Stomach (tissue), 9 donors: ENCODE measurements around the gene PFKM. TPM values are rescaled to one million over a fixed set of nuclear protein-coding genes. Genes with fewer than 3 reads are reported as not detected.
"Not testable (repeated sequence)": the region's sequence is repeated elsewhere in the genome, so short reads cannot be mapped to it uniquely, and the experiment has no call there.

ENCODE experiments used
- DNase-seq, 2 donors: peaks; one replicate each; pipeline versions ENCODE4 v3.0.0 to v3.0.0-alpha.2; 2013 to 2019
- H3K27ac ChIP-seq, 5 donors: fragments of 200-600 bp in 4 of 5; sonication (generic) in 4 of 5; one replicate each; pipeline ENCODE4 v1.5.1; 2013 to 2019; ENCODE audit warnings: mild to moderate bottlenecking in 1 of 5, moderate library complexity in 1 of 5
- H3K27me3 ChIP-seq, 3 donors: fragments of 200-600 bp; sonication (generic); one replicate each; pipeline ENCODE4 v1.5.1; 2017 to 2019; ENCODE audit warnings: mixed run types in 1 of 3
- H3K36me3 ChIP-seq, 4 donors: fragments of 200-600 bp; sonication (generic); 1 replicate in 3 of 4; 2 replicates in 1 of 4; pipeline ENCODE4 v1.5.1; 2016 to 2019
- H3K4me1 ChIP-seq, 4 donors: fragments of 200-600 bp; sonication (generic); one replicate each; pipeline ENCODE4 v1.5.1; 2016 to 2019
- H3K4me3 ChIP-seq, 4 donors: fragments of 200-600 bp; sonication (generic) in 3 of 4; one replicate each; pipeline ENCODE4 v1.5.1; 2016 to 2019; ENCODE audit warnings: mild to moderate bottlenecking in 1 of 4
- H3K9me3 ChIP-seq, 4 donors: fragments of 200-600 bp; sonication (generic); one replicate each; pipeline ENCODE4 v1.5.1; 2016 to 2019
- CTCF ChIP-seq, 7 experiments: fragments of 450-650 bp in 4 of 7; fragments of 200-600 bp in 3 of 7; sonication (generic) in 3 of 7; IDR thresholded peaks; one replicate each; pipeline ENCODE4 v1.5.1; 2016 to 2019; ENCODE audit warnings: antibody characterized with exemption in 7 of 7, control low read depth in 2 of 7, mild to moderate bottlenecking in 1 of 7
- EP300 ChIP-seq: sonication (generic); formaldehyde crosslinking; IDR thresholded peaks from one replicate; pipeline ENCODE4 v1.6.1; 2017; ENCODE audit warnings: antibody characterized with exemption
- POLR2A ChIP-seq, 4 donors: fragments of 450-650 bp; IDR thresholded peaks; one replicate each; pipeline ENCODE4 v1.6.1; 2016; ENCODE audit warnings: antibody characterized with exemption in 4 of 4, control low read depth in 2 of 4, mild to moderate bottlenecking in 1 of 4, moderate library complexity in 1 of 4
- POLR2AphosphoS5 ChIP-seq, 3 donors: sonication (generic); formaldehyde crosslinking; IDR thresholded peaks; one replicate each; pipeline ENCODE4 v1.6.1; 2016; ENCODE audit warnings: antibody characterized with exemption in 3 of 3
- WGBS, 5 donors: extraction: QIAGEN DNeasy Blood & Tissue Kit in 3 of 5; methylation state at CpG; one replicate each; pipeline versions ENCODE4 v1.1.5 to v1.1.7; 2013 to 2018; 5-methylcytosine and 5-hydroxymethylcytosine counted together
- intact Hi-C: fragments of 100-400 bp; cut with DNase I; formaldehyde crosslinking; loops from one replicate; pipeline ENCODE4 v1.15.1; 2023; ENCODE audit warnings: low total_unique reads
- polyA plus RNA-seq, 3 donors: library from polyadenylated mRNA; stranded (reverse); fragments of 200-250 nt; gene quantifications; one replicate each; pipeline ENCODE4 v1.2.3, GENCODE V29; 2013
- total RNA-seq, 5 donors: library from RNA; depleted of rRNA; stranded (reverse); fragments of >200 nt; gene quantifications; one replicate each; pipeline versions ENCODE4 v1.1.0 to v1.2.3, GENCODE V29; 2014 to 2016
- donor health status: healthy with polysubstance abuse.
- donor health status: Bipolar disorder and iron deficiency.
- donor health status: healthy.

Gene PFKM
- total and polyA plus RNA-seq, 8 donors, result 9.3 to 57.1 (median 17.7) TPM

- Histone ChIP-seq H3K27ac (peak within 1 kb of the TSS; percentile 81 to 93 (median 91)), H3K27me3 (no peaks in the 10 kb centered on the region), H3K4me3 (peak within 1 kb of the TSS; percentile 75 to 99 (median 91)), H3K4me1 (peaks cover 17 to 41% (median 22%) of the 10 kb centered on the region in 4 donors), H3K9me3 (no peaks in the 10 kb centered on the region), H3K36me3 (peaks cover 0 to 3% (median 0%) of the 10 kb centered on the region in 4 donors)
- intact Hi-C loops, result loop anchor here (10.0 kb wide), 1 partner anchor 59 kb away; no protein-coding TSS in a partner anchor
- WGBS, 5 donors, result 0 to 1% (median 0%) methylated on average over 33 to 53 of the region's 53 CpGs
- no peak for TF ChIP-seq POLR2A (IDR thresholded peaks at IDR 0.05)
- TF ChIP-seq POLR2AphosphoS5 (IDR thresholded peaks at IDR 0.05), result peak; percentile 38 to 81 (median 56)
- TF ChIP-seq EP300, result no peak
- TF ChIP-seq CTCF (IDR thresholded peaks at IDR 0.05), result peak in 4 of 7 experiments; percentile 13 to 63 (median 26)
- peak; percentile 88 to 96 for DNase-seq
Measured at GRCh38 chr12:48105867-48106680, 13.1 kb upstream of the PFKM start, which contains the start of gene SENP1. Gene SENP1 (minus strand): TSS chr12:48106079. CDS start chr12:48101472, 4,607 bp downstream.

- DNase-seq, result no peak
- 69 to 73% (median 72%) methylated on average over 5 of the region's 5 CpGs for WGBS, 5 donors
- H3K4me3 ChIP-seq, result peak overlapping the region; percentile 75 to 99 (median 91)
Measured at GRCh38 chr12:48106681-48107613, 12.2 kb upstream of the PFKM start.

GRCh38 chr12:48109424-48109823 lies 9.7 kb upstream of the PFKM start:
- DNase-seq, result no peak
- intact Hi-C loops, result loop anchor here (10.0 kb wide), 1 partner anchor 55 kb away; no protein-coding TSS in a partner anchor
- no peaks in the 10 kb centered on the region for H3K36me3 ChIP-seq
- H3K27me3 ChIP-seq, result no peaks in the 10 kb centered on the region
- no peaks in the 10 kb centered on the region for H3K9me3 ChIP-seq
- peaks cover 14 to 22% (median 15%) of the 10 kb centered on the region in 4 donors for H3K4me1 ChIP-seq
- H3K4me3 ChIP-seq, result no peak overlapping the region
- TF ChIP-seq EP300 (no peak), CTCF (IDR thresholded peaks at IDR 0.05) (no peak), POLR2AphosphoS5 (IDR thresholded peaks at IDR 0.05) (no peak)
- no peak overlapping the region for H3K27ac ChIP-seq

More at GRCh38 chr12:48106681-48107613, 12.2 kb upstream of the PFKM start:
- H3K27me3 ChIP-seq, result no peaks in the 10 kb centered on the region
- TF ChIP-seq POLR2A (IDR thresholded peaks at IDR 0.05), result no peak
- no peak for TF ChIP-seq POLR2AphosphoS5 (IDR thresholded peaks at IDR 0.05)
- TF ChIP-seq EP300, result no peak
- H3K36me3 ChIP-seq, result no peaks in the 10 kb centered on the region
- no peaks in the 10 kb centered on the region for H3K9me3 ChIP-seq
- intact Hi-C loops, result loop anchor here (10.0 kb wide), 1 partner anchor 58 kb away; no protein-coding TSS in a partner anchor
- H3K27ac ChIP-seq, result peak overlapping the region; percentile 81 to 93 (median 91)
- peaks cover 17 to 37% (median 22%) of the 10 kb centered on the region in 4 donors for H3K4me1 ChIP-seq

- no peaks in the 10 kb centered on the region for H3K9me3 ChIP-seq
- TF ChIP-seq POLR2A (IDR thresholded peaks at IDR 0.05) (no peak), POLR2AphosphoS5 (IDR thresholded peaks at IDR 0.05) (no peak), EP300 (no peak), CTCF (IDR thresholded peaks at IDR 0.05) (no peak)
- H3K4me3 ChIP-seq, result no peak overlapping the region
- intact Hi-C loops, result no loop called here
- no peak overlapping the region for H3K27ac ChIP-seq
- peaks cover 6 to 11% (median 8%) of the 10 kb centered on the region in 4 donors for H3K4me1 ChIP-seq
- no peaks in the 10 kb centered on the region for H3K27me3 ChIP-seq
- H3K36me3 ChIP-seq, result no peaks in the 10 kb centered on the region
- WGBS, 5 donors, result 70 to 92% (median 79%) methylated on average over 1 of the region's 1 CpG
- no peak for DNase-seq
Measured at GRCh38 chr12:48110691-48111311, 8.4 kb upstream of the PFKM start.

GRCh38 chr12:48111312-48111693 lies 7.9 kb upstream of the PFKM start:
- H3K9me3 ChIP-seq, H3K4me3 ChIP-seq, H3K27me3 ChIP-seq, H3K36me3 ChIP-seq, DNase-seq, H3K27ac ChIP-seq, H3K4me1 ChIP-seq, intact Hi-C loops: not testable (repeated sequence)
- 93 to 98% (median 95%) methylated on average over 5 of the region's 5 CpGs for WGBS, 5 donors
